ENCODE results near the gene CHCHD2. TPM values are rescaled to one million over a fixed set of nuclear protein-coding genes. Genes with fewer than 3 reads are reported as not detected.
"Not testable (repeated sequence)": the region's sequence is repeated elsewhere in the genome, so short reads cannot be mapped to it uniquely, and the experiment has no call there.

Gene CHCHD2, protein sequence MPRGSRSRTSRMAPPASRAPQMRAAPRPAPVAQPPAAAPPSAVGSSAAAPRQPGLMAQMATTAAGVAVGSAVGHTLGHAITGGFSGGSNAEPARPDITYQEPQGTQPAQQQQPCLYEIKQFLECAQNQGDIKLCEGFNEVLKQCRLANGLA
- total RNA-seq (100 to 1,000 TPM; 368 to 511 (median 412) TPM), polyA plus RNA-seq (1,000 to 10,000 TPM in 1 of 2 donors, 100 to 1,000 TPM in 1; 245 to 1,085 TPM)
- long read RNA-seq, donor 1, transcript CHCHD2-201 (4 exons, 901 nt), result major isoform, 190 of 207 reads
- long read RNA-seq, donor 1, partial matches to known transcripts, result 15 of 207 reads
- long read RNA-seq, donor 1, other reads (novel, unspliced or antisense), result 2 of 207 reads
- long read RNA-seq, donor 2, transcript CHCHD2-201 (4 exons, 901 nt), result major isoform, 227 of 239 reads
- long read RNA-seq, donor 2, partial matches to known transcripts, result 7 of 239 reads
- long read RNA-seq, donor 2, other reads (novel, unspliced or antisense), result 4 of 239 reads
- long read RNA-seq, donor 3, transcript CHCHD2-201 (4 exons, 901 nt), result major isoform, 147 of 162 reads
- long read RNA-seq, donor 3, partial matches to known transcripts, result 14 of 162 reads
- long read RNA-seq, donor 3, other reads (novel, unspliced or antisense), result 1 of 162 reads

- peaks cover 0 to 34% (median 29%) of the 10 kb centered on the region in 9 donors for H3K36me3 ChIP-seq
- TF ChIP-seq POLR2A (IDR thresholded peaks at IDR 0.05), result peak; percentile 44 to 76
- TF ChIP-seq, protein P1, sequence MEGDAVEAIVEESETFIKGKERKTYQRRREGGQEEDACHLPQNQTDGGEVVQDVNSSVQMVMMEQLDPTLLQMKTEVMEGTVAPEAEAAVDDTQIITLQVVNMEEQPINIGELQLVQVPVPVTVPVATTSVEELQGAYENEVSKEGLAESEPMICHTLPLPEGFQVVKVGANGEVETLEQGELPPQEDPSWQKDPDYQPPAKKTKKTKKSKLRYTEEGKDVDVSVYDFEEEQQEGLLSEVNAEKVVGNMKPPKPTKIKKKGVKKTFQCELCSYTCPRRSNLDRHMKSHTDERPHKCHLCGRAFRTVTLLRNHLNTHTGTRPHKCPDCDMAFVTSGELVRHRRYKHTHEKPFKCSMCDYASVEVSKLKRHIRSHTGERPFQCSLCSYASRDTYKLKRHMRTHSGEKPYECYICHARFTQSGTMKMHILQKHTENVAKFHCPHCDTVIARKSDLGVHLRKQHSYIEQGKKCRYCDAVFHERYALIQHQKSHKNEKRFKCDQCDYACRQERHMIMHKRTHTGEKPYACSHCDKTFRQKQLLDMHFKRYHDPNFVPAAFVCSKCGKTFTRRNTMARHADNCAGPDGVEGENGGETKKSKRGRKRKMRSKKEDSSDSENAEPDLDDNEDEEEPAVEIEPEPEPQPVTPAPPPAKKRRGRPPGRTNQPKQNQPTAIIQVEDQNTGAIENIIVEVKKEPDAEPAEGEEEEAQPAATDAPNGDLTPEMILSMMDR (IDR thresholded peaks at IDR 0.05), result no peak
- intact Hi-C loops (cut with DNase I), result loop anchor here in 2 of 10 donors (2.0 to 10.0 kb wide), 3 partner anchors 14 to 222 kb away; partner anchors contain the start of genes CCT6A (in 1 of the 2), PHKG1 (in 1 of the 2), PSPH (in 1 of the 2) and ZNF713 (in 1 of the 2)
- peak within 1 kb of the TSS; percentile 56 to 98 (median 78) for H3K4me3 ChIP-seq
- H3K27me3 ChIP-seq, result peaks cover 0 to 4% (median 0%) of the 10 kb centered on the region in 9 donors
- H3K4me1 ChIP-seq, result peaks cover 3 to 20% (median 11%) of the 10 kb centered on the region in 12 donors
- H3K27ac ChIP-seq, result peak within 1 kb of the TSS; percentile 57 to 97 (median 88)
- DNase-seq (peak; percentile 96 to 99 (median 97)), ATAC-seq (peak; percentile 99 to 100 (median 100))
- 3 to 4% (median 4%) methylated on average over 52 to 57 of the region's 57 CpGs for WGBS, 4 donors
- H3K9me3 ChIP-seq, result no peaks in the 10 kb centered on the region
Observed at GRCh38 chr7:56106108-56107073, at the start of gene CHCHD2. CHCHD2 (minus strand) TSS chr7:56106476; CDS start chr7:56106413, 63 bp downstream.

GRCh38 chr7:56131062-56131461 is 24.8 kb upstream of the CHCHD2 start:
- peak overlapping the region in 1 of 12 donors; percentile 8 for H3K27ac ChIP-seq
- H3K36me3 ChIP-seq; intact Hi-C loops (cut with DNase I); H3K27me3 ChIP-seq; H3K4me3 ChIP-seq; H3K9me3 ChIP-seq; H3K4me1 ChIP-seq; DNase-seq: not testable (repeated sequence)
- peak in 1 of 4 donors; percentile 39 for ATAC-seq
- 54 to 70% (median 60%) methylated on average over 2 of the region's 2 CpGs for WGBS, 4 donors

DNA sequence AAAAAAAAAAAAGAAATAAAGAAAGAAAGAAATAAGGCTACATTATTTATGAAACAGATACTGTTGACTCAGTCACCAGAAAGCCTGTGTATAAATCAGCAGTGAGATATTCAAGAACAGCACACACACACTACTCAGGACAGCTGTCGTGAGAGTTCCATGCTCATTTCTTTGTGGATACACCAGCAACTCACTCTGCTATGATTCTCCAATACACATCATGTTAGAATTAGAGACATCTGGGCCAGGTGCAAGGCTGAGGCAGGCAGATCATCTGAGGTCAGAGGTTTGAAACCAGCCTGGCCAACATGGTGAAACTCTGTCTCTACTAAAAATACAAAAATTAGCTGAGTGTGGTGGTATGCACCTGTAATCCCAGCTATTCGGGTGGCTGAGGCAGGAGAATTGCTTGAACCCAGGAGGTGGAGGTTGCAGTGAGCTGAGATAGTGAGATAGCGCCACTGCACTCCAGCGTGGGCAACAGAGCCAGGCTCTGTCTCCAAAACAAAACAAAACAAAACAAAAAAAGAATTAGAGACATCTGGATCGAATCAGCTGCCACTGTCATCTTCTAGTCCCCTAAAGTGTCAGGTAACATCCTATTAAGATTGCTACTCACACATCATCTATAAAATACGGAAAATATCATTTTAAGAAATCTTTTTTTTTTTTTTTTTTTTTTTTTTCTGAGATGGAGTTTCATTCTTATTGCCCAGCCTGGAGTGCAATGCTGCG is 21.1 kb upstream of the CHCHD2 start:
- Histone ChIP-seq H3K9me3 (no peaks in the 10 kb centered on the region), H3K27ac (no peak overlapping the region), H3K27me3 (no peaks in the 10 kb centered on the region), H3K4me3 (no peak overlapping the region), H3K36me3 (no peaks in the 10 kb centered on the region), H3K4me1 (no peaks in the 10 kb centered on the region)
- WGBS, 4 donors, result 59 to 67% (median 67%) methylated on average over 7 of the region's 7 CpGs
- TF ChIP-seq, protein P1 (IDR thresholded peaks at IDR 0.05), result no peak
- TF ChIP-seq POLR2A (IDR thresholded peaks at IDR 0.05), result no peak
- intact Hi-C loops (cut with DNase I), result no loop called here
- ATAC-seq (no peak), DNase-seq (no peak)

GRCh38 chr7:56125831-56126230 is 19.6 kb upstream of the CHCHD2 start:
- no peaks in the 10 kb centered on the region for H3K36me3 ChIP-seq
- H3K27me3 ChIP-seq, result no peaks in the 10 kb centered on the region
- DNase-seq, result no peak
- WGBS, 4 donors, result 80 to 83% (median 81%) methylated on average over 8 of the region's 8 CpGs
- no peak overlapping the region for H3K27ac ChIP-seq
- TF ChIP-seq, protein P1 (IDR thresholded peaks at IDR 0.05), result no peak
- no peak for TF ChIP-seq POLR2A (IDR thresholded peaks at IDR 0.05)
- no peaks in the 10 kb centered on the region for H3K4me1 ChIP-seq
- intact Hi-C loops (cut with DNase I), result no loop called here
- H3K9me3 ChIP-seq, result no peaks in the 10 kb centered on the region
- H3K4me3 ChIP-seq, result no peak overlapping the region
- no peak for ATAC-seq
